ENCODE results near the gene PRG2.
"Not testable (repeated sequence)": the region's sequence is repeated elsewhere in the genome, so short reads cannot be mapped to it uniquely, and the experiment has no call there.

Gene PRG2

GRCh38 chr11:57368845-57369232 is 21.6 kb downstream of the PRG2 start:
- Histone ChIP-seq H3K4me1 (ENCODE audit: control insufficient read depth in 1 of 2, insufficient read depth in 2 of 2, low read length in 2 of 2) (no peaks in the 10 kb centered on the region), H3K4me3 (ENCODE audit: low read depth in 1 of 2, low read length in 2 of 2) (no peak overlapping the region), H3K9me3 (ENCODE audit: control insufficient read depth in 1 of 2, low read length in 2 of 2) (no peaks in the 10 kb centered on the region), H3K27me3 (ENCODE audit: control insufficient read depth in 1 of 2, insufficient read depth in 2 of 2, low read length in 2 of 2) (no peaks in the 10 kb centered on the region), H3K36me3 (ENCODE audit: control insufficient read depth in 1 of 2, insufficient read depth in 2 of 2, low read length in 2 of 2) (no peaks in the 10 kb centered on the region), H3K27ac (ENCODE audit: low read depth, low read length) (no peak overlapping the region), H3K9ac (ENCODE audit: low read depth in 1 of 2, low read length in 2 of 2) (no peak overlapping the region)

- no peaks in the 10 kb centered on the region for H3K9me3 ChIP-seq (ENCODE audit: control insufficient read depth in 1 of 2, low read length in 2 of 2)
- no peaks in the 10 kb centered on the region for H3K4me1 ChIP-seq (ENCODE audit: control insufficient read depth in 1 of 2, insufficient read depth in 2 of 2, low read length in 2 of 2)
Observed at GRCh38 chr11:57368106-57368844, 22.2 kb downstream of the PRG2 start.

GRCh38 chr11:57364851-57365660 is 25.4 kb downstream of the PRG2 start:
- Histone ChIP-seq H3K9me3 (ENCODE audit: control insufficient read depth in 1 of 2, low read length in 2 of 2) (no peaks in the 10 kb centered on the region), H3K9ac (ENCODE audit: low read depth in 1 of 2, low read length in 2 of 2) (no peak overlapping the region), H3K27ac (ENCODE audit: low read depth, low read length) (no peak overlapping the region), H3K27me3 (ENCODE audit: control insufficient read depth in 1 of 2, insufficient read depth in 2 of 2, low read length in 2 of 2) (no peaks in the 10 kb centered on the region), H3K4me3 (ENCODE audit: low read depth in 1 of 2, low read length in 2 of 2) (no peak overlapping the region), H3K36me3 (ENCODE audit: control insufficient read depth in 1 of 2, insufficient read depth in 2 of 2, low read length in 2 of 2) (no peaks in the 10 kb centered on the region), H3K4me1 (ENCODE audit: control insufficient read depth in 1 of 2, insufficient read depth in 2 of 2, low read length in 2 of 2) (no peaks in the 10 kb centered on the region)

More at GRCh38 chr11:57368106-57368844, 22.2 kb downstream of the PRG2 start:
- Histone ChIP-seq H3K9ac (ENCODE audit: low read depth in 1 of 2, low read length in 2 of 2) (no peak overlapping the region), H3K27ac (ENCODE audit: low read depth, low read length) (no peak overlapping the region), H3K4me3 (ENCODE audit: low read depth in 1 of 2, low read length in 2 of 2) (no peak overlapping the region), H3K36me3 (ENCODE audit: control insufficient read depth in 1 of 2, insufficient read depth in 2 of 2, low read length in 2 of 2) (no peaks in the 10 kb centered on the region), H3K27me3 (ENCODE audit: control insufficient read depth in 1 of 2, insufficient read depth in 2 of 2, low read length in 2 of 2) (no peaks in the 10 kb centered on the region)

GRCh38 chr11:57363131-57364080 is 27.0 kb downstream of the PRG2 start:
- Histone ChIP-seq H3K36me3 (ENCODE audit: control insufficient read depth in 1 of 2, insufficient read depth in 2 of 2, low read length in 2 of 2) (no peaks in the 10 kb centered on the region), H3K9me3 (ENCODE audit: control insufficient read depth in 1 of 2, low read length in 2 of 2) (no peaks in the 10 kb centered on the region), H3K27me3 (ENCODE audit: control insufficient read depth in 1 of 2, insufficient read depth in 2 of 2, low read length in 2 of 2) (no peaks in the 10 kb centered on the region), H3K27ac (ENCODE audit: low read depth, low read length) (no peak overlapping the region), H3K9ac (ENCODE audit: low read depth in 1 of 2, low read length in 2 of 2) (no peak overlapping the region), H3K4me1 (ENCODE audit: control insufficient read depth in 1 of 2, insufficient read depth in 2 of 2, low read length in 2 of 2) (peaks cover 0 to 3% of the 10 kb centered on the region in 2 donors), H3K4me3 (ENCODE audit: low read depth in 1 of 2, low read length in 2 of 2) (no peak overlapping the region)

GRCh38 chr11:57361926-57362325 is 28.5 kb downstream of the PRG2 start:
- no peaks in the 10 kb centered on the region for H3K9me3 ChIP-seq (ENCODE audit: control insufficient read depth in 1 of 2, low read length in 2 of 2)
- peaks cover 0 to 3% of the 10 kb centered on the region in 2 donors for H3K4me1 ChIP-seq (ENCODE audit: control insufficient read depth in 1 of 2, insufficient read depth in 2 of 2, low read length in 2 of 2)
- no peak overlapping the region for H3K27ac ChIP-seq (ENCODE audit: low read depth, low read length)
- no peak overlapping the region for H3K9ac ChIP-seq (ENCODE audit: low read depth in 1 of 2, low read length in 2 of 2)
- no peaks in the 10 kb centered on the region for H3K36me3 ChIP-seq (ENCODE audit: control insufficient read depth in 1 of 2, insufficient read depth in 2 of 2, low read length in 2 of 2)
- H3K27me3 ChIP-seq (ENCODE audit: control insufficient read depth in 1 of 2, insufficient read depth in 2 of 2, low read length in 2 of 2) = no peaks in the 10 kb centered on the region
- H3K4me3 ChIP-seq (ENCODE audit: low read depth in 1 of 2, low read length in 2 of 2) = no peak overlapping the region

- not testable (repeated sequence) for H3K27me3 ChIP-seq (ENCODE audit: control insufficient read depth in 1 of 2, insufficient read depth in 2 of 2, low read length in 2 of 2); H3K4me1 ChIP-seq (ENCODE audit: control insufficient read depth in 1 of 2, insufficient read depth in 2 of 2, low read length in 2 of 2); H3K9ac ChIP-seq (ENCODE audit: low read depth in 1 of 2, low read length in 2 of 2); H3K27ac ChIP-seq (ENCODE audit: low read depth, low read length); H3K9me3 ChIP-seq (ENCODE audit: control insufficient read depth in 1 of 2, low read length in 2 of 2); H3K4me3 ChIP-seq (ENCODE audit: low read depth in 1 of 2, low read length in 2 of 2); H3K36me3 ChIP-seq (ENCODE audit: control insufficient read depth in 1 of 2, insufficient read depth in 2 of 2, low read length in 2 of 2)
Observed at GRCh38 chr11:57361420-57361819, 29.0 kb downstream of the PRG2 start.

- no peak overlapping the region for H3K9ac ChIP-seq (ENCODE audit: low read depth in 1 of 2, low read length in 2 of 2)
Observed at GRCh38 chr11:57360991-57361390, 29.5 kb downstream of the PRG2 start.

GRCh38 chr11:57359896-57360690 is 30.4 kb downstream of the PRG2 start:
- Histone ChIP-seq H3K4me3 (ENCODE audit: low read depth in 1 of 2, low read length in 2 of 2) (no peak overlapping the region), H3K4me1 (ENCODE audit: control insufficient read depth in 1 of 2, insufficient read depth in 2 of 2, low read length in 2 of 2) (peaks cover 0 to 3% of the 10 kb centered on the region in 2 donors), H3K36me3 (ENCODE audit: control insufficient read depth in 1 of 2, insufficient read depth in 2 of 2, low read length in 2 of 2) (no peaks in the 10 kb centered on the region), H3K27ac (ENCODE audit: low read depth, low read length) (no peak overlapping the region), H3K27me3 (ENCODE audit: control insufficient read depth in 1 of 2, insufficient read depth in 2 of 2, low read length in 2 of 2) (no peaks in the 10 kb centered on the region), H3K9ac (ENCODE audit: low read depth in 1 of 2, low read length in 2 of 2) (no peak overlapping the region), H3K9me3 (ENCODE audit: control insufficient read depth in 1 of 2, low read length in 2 of 2) (no peaks in the 10 kb centered on the region)

More at GRCh38 chr11:57360991-57361390, 29.5 kb downstream of the PRG2 start:
- Histone ChIP-seq H3K27ac (ENCODE audit: low read depth, low read length) (no peak overlapping the region), H3K9me3 (ENCODE audit: control insufficient read depth in 1 of 2, low read length in 2 of 2) (no peaks in the 10 kb centered on the region), H3K36me3 (ENCODE audit: control insufficient read depth in 1 of 2, insufficient read depth in 2 of 2, low read length in 2 of 2) (no peaks in the 10 kb centered on the region), H3K4me1 (ENCODE audit: control insufficient read depth in 1 of 2, insufficient read depth in 2 of 2, low read length in 2 of 2) (peaks cover 0 to 3% of the 10 kb centered on the region in 2 donors), H3K4me3 (ENCODE audit: low read depth in 1 of 2, low read length in 2 of 2) (no peak overlapping the region), H3K27me3 (ENCODE audit: control insufficient read depth in 1 of 2, insufficient read depth in 2 of 2, low read length in 2 of 2) (no peaks in the 10 kb centered on the region)

- Histone ChIP-seq H3K27me3 (ENCODE audit: control insufficient read depth in 1 of 2, insufficient read depth in 2 of 2, low read length in 2 of 2) (no peaks in the 10 kb centered on the region), H3K36me3 (ENCODE audit: control insufficient read depth in 1 of 2, insufficient read depth in 2 of 2, low read length in 2 of 2) (no peaks in the 10 kb centered on the region), H3K9ac (ENCODE audit: low read depth in 1 of 2, low read length in 2 of 2) (no peak overlapping the region), H3K4me1 (ENCODE audit: control insufficient read depth in 1 of 2, insufficient read depth in 2 of 2, low read length in 2 of 2) (peaks cover 0 to 3% of the 10 kb centered on the region in 2 donors), H3K9me3 (ENCODE audit: control insufficient read depth in 1 of 2, low read length in 2 of 2) (no peaks in the 10 kb centered on the region), H3K27ac (ENCODE audit: low read depth, low read length) (no peak overlapping the region), H3K4me3 (ENCODE audit: low read depth in 1 of 2, low read length in 2 of 2) (no peak overlapping the region)
Observed at GRCh38 chr11:57359396-57359795, 31.1 kb downstream of the PRG2 start.
